ENCODE measurements around the gene KCTD13. TPM values are rescaled to one million over a fixed set of nuclear protein-coding genes. Genes with fewer than 3 reads are reported as not detected.
A peak's percentile ranks its signal among the peaks of the same experiment; 100 is the strongest.
"Not testable (repeated sequence)": the region's sequence is repeated elsewhere in the genome, so short reads cannot be mapped to it uniquely, and the experiment has no call there.

The KCTD13 gene
- total RNA-seq, 1 experiment from 2014 or later, result 10.2 TPM

- H3K36me3 ChIP-seq, result peaks cover 19% of the 10 kb centered on the region
- peak overlapping the region; percentile 94 for H3K4me3 ChIP-seq
- peak in 1 of 2 experiments; percentile 11 for DNase-seq (ENCODE audit: low read depth in 1 of 2, low spot score in 2 of 2)
- no peaks in the 10 kb centered on the region for H3K27me3 ChIP-seq (replicated peaks)
- H3K9me3 ChIP-seq (replicated peaks), result no peaks in the 10 kb centered on the region
- H3K4me1 ChIP-seq (replicated peaks), result peaks cover 22% of the 10 kb centered on the region
- H3K27ac ChIP-seq, result no peak overlapping the region
These were observed 795 bp downstream of the KCTD13 start for GRCh38 chr16:29925105-29925756.

GRCh38 chr16:29922986-29923501, 3.0 kb downstream of the KCTD13 start:
- Histone ChIP-seq H3K36me3 (peaks cover 37% of the 10 kb centered on the region), H3K9me3 (replicated peaks) (no peaks in the 10 kb centered on the region), H3K27ac (no peak overlapping the region), H3K27me3 (replicated peaks) (no peaks in the 10 kb centered on the region), H3K4me1 (replicated peaks) (peaks cover 22% of the 10 kb centered on the region), H3K4me3 (no peak overlapping the region)
- DNase-seq (ENCODE audit: low read depth in 1 of 2, low spot score in 2 of 2), result no peak

- DNase-seq (ENCODE audit: low read depth in 1 of 2, low spot score in 2 of 2), result no peak
- no peaks in the 10 kb centered on the region for H3K27me3 ChIP-seq (replicated peaks)
- H3K27ac ChIP-seq, result no peak overlapping the region
- no peaks in the 10 kb centered on the region for H3K9me3 ChIP-seq (replicated peaks)
- peaks cover 44% of the 10 kb centered on the region for H3K36me3 ChIP-seq
- H3K4me1 ChIP-seq (replicated peaks), result peaks cover 17% of the 10 kb centered on the region
- no peak overlapping the region for H3K4me3 ChIP-seq
These were observed 3.7 kb downstream of the KCTD13 start for GRCh38 chr16:29922326-29922725.

- no peaks in the 10 kb centered on the region for H3K9me3 ChIP-seq (replicated peaks)
- peaks cover 15% of the 10 kb centered on the region for H3K4me1 ChIP-seq (replicated peaks)
- H3K4me3 ChIP-seq, result no peak overlapping the region
- H3K36me3 ChIP-seq, result peaks cover 49% of the 10 kb centered on the region
- no peak for DNase-seq (ENCODE audit: low read depth in 1 of 2, low spot score in 2 of 2)
- no peak overlapping the region for H3K27ac ChIP-seq
- no peaks in the 10 kb centered on the region for H3K27me3 ChIP-seq (replicated peaks)
These were observed 5.0 kb downstream of the KCTD13 start for GRCh38 chr16:29921034-29921385.

- H3K4me3 ChIP-seq, result no peak overlapping the region
- peaks cover 19% of the 10 kb centered on the region for H3K4me1 ChIP-seq (replicated peaks)
These were observed 5.6 kb downstream of the KCTD13 start for GRCh38 chr16:29920288-29921033.

GRCh38 chr16:29916979-29917378, 9.0 kb downstream of the KCTD13 start:
- no peak for DNase-seq (ENCODE audit: low read depth in 1 of 2, low spot score in 2 of 2)
- Histone ChIP-seq H3K4me3 (no peak overlapping the region), H3K36me3 (peaks cover 49% of the 10 kb centered on the region), H3K9me3 (replicated peaks) (no peaks in the 10 kb centered on the region), H3K27me3 (replicated peaks) (no peaks in the 10 kb centered on the region), H3K27ac (no peak overlapping the region), H3K4me1 (replicated peaks) (peaks cover 19% of the 10 kb centered on the region)

More at GRCh38 chr16:29920288-29921033, 5.6 kb downstream of the KCTD13 start:
- H3K27me3 ChIP-seq (replicated peaks), result no peaks in the 10 kb centered on the region
- no peaks in the 10 kb centered on the region for H3K9me3 ChIP-seq (replicated peaks)
- H3K36me3 ChIP-seq, result peaks cover 46% of the 10 kb centered on the region
- H3K27ac ChIP-seq, result no peak overlapping the region
- no peak for DNase-seq (ENCODE audit: low read depth in 1 of 2, low spot score in 2 of 2)

GRCh38 chr16:29915590-29916247, 10.3 kb downstream of the KCTD13 start:
- Histone ChIP-seq H3K9me3 (replicated peaks) (no peaks in the 10 kb centered on the region), H3K4me3 (no peak overlapping the region), H3K36me3 (peaks cover 49% of the 10 kb centered on the region), H3K27ac (peak overlapping the region; percentile 50), H3K27me3 (replicated peaks) (no peaks in the 10 kb centered on the region), H3K4me1 (replicated peaks) (peaks cover 19% of the 10 kb centered on the region)
- DNase-seq (ENCODE audit: low read depth in 1 of 2, low spot score in 2 of 2), result peak in 1 of 2 experiments; percentile 53

- no peak overlapping the region for H3K4me3 ChIP-seq
- peaks cover 19% of the 10 kb centered on the region for H3K4me1 ChIP-seq (replicated peaks)
- H3K27ac ChIP-seq, result no peak overlapping the region
- H3K9me3 ChIP-seq (replicated peaks), result no peaks in the 10 kb centered on the region
- peaks cover 30% of the 10 kb centered on the region for H3K36me3 ChIP-seq
- no peak for DNase-seq (ENCODE audit: low read depth in 1 of 2, low spot score in 2 of 2)
- no peaks in the 10 kb centered on the region for H3K27me3 ChIP-seq (replicated peaks)
These were observed 12.5 kb downstream of the KCTD13 start for GRCh38 chr16:29913514-29913913.

GRCh38 chr16:29912087-29912486, 13.9 kb downstream of the KCTD13 start:
- H3K4me3 ChIP-seq, result no peak overlapping the region
- H3K36me3 ChIP-seq, result peaks cover 19% of the 10 kb centered on the region
- H3K4me1 ChIP-seq (replicated peaks), result peaks cover 18% of the 10 kb centered on the region
- no peaks in the 10 kb centered on the region for H3K9me3 ChIP-seq (replicated peaks)
- no peak for DNase-seq (ENCODE audit: low read depth in 1 of 2, low spot score in 2 of 2)
- H3K27me3 ChIP-seq (replicated peaks), result no peaks in the 10 kb centered on the region
- no peak overlapping the region for H3K27ac ChIP-seq

- peaks cover 13% of the 10 kb centered on the region for H3K4me1 ChIP-seq (replicated peaks)
- no peak overlapping the region for H3K27ac ChIP-seq
- no peak overlapping the region for H3K4me3 ChIP-seq
- no peaks in the 10 kb centered on the region for H3K9me3 ChIP-seq (replicated peaks)
- no peak for DNase-seq (ENCODE audit: low read depth in 1 of 2, low spot score in 2 of 2)
- no peaks in the 10 kb centered on the region for H3K27me3 ChIP-seq (replicated peaks)
- H3K36me3 ChIP-seq, result peaks cover 16% of the 10 kb centered on the region
These were observed 14.4 kb downstream of the KCTD13 start for GRCh38 chr16:29911676-29912010.

- no peak overlapping the region for H3K4me3 ChIP-seq
- DNase-seq (ENCODE audit: low read depth in 1 of 2, low spot score in 2 of 2), result no peak
These were observed 15.0 kb downstream of the KCTD13 start for GRCh38 chr16:29910819-29911675.

GRCh38 chr16:29909851-29910250, 16.2 kb downstream of the KCTD13 start:
- H3K9me3 ChIP-seq (replicated peaks); DNase-seq (ENCODE audit: low read depth in 1 of 2, low spot score in 2 of 2); H3K4me1 ChIP-seq (replicated peaks); H3K4me3 ChIP-seq; H3K27me3 ChIP-seq (replicated peaks); H3K27ac ChIP-seq: not testable (repeated sequence)
- peaks cover 21% of the 10 kb centered on the region for H3K36me3 ChIP-seq

More at GRCh38 chr16:29910819-29911675, 15.0 kb downstream of the KCTD13 start:
- Histone ChIP-seq H3K27me3 (replicated peaks) (no peaks in the 10 kb centered on the region), H3K36me3 (peaks cover 19% of the 10 kb centered on the region), H3K4me1 (replicated peaks) (peaks cover 9% of the 10 kb centered on the region), H3K27ac (no peak overlapping the region), H3K9me3 (replicated peaks) (no peaks in the 10 kb centered on the region)

- H3K4me3 ChIP-seq, result no peak overlapping the region
- H3K27ac ChIP-seq, result no peak overlapping the region
- no peaks in the 10 kb centered on the region for H3K27me3 ChIP-seq (replicated peaks)
- DNase-seq (ENCODE audit: low read depth in 1 of 2, low spot score in 2 of 2), result no peak
- H3K36me3 ChIP-seq, result peaks cover 18% of the 10 kb centered on the region
- H3K4me1 ChIP-seq (replicated peaks), result no peaks in the 10 kb centered on the region
- H3K9me3 ChIP-seq (replicated peaks), result no peaks in the 10 kb centered on the region
These were observed 16.6 kb downstream of the KCTD13 start for GRCh38 chr16:29909391-29909790.
